HCT116 (cell line): ENCODE measurements around the gene DIP2A. TPM values are rescaled to one million over a fixed set of nuclear protein-coding genes. Genes with fewer than 3 reads are reported as not detected.

Experiments
- ATAC-seq: fragments of 200-7000 bp; cut with Tn5 transposase; 2 replicates; pipeline ENCODE4 v1.9.1; 2020; ENCODE audit warnings: mild to moderate bottlenecking, moderate library complexity
- BruUV-seq: library from RNA; stranded (reverse); fragments of 400-500 nt; replicated peaks from 2 replicates; lab custom pipeline; 2021; lab: Mats Ljungman, UMichigan
- CTCF ChIA-PET: fragments of 300-600 bp; sonication (Branson Sonifier 250); formaldehyde crosslinking; loops from one replicate; lab custom pipeline; 2021; ENCODE audit warnings: antibody characterized with exemption; lab: Charles Lee
- POLR2A ChIA-PET: fragments of 300-600, 350-600 bp; sonication (Branson Sonifier 250); formaldehyde crosslinking; loops from one replicate; lab custom pipeline; 2021; ENCODE audit warnings: antibody characterized with exemption; lab: Charles Lee
- RAD21 ChIA-PET, 2 experiments: fragments of 300-600 bp; sonication (Branson Sonifier 250); formaldehyde crosslinking; loops; one replicate each; lab custom pipeline; 2023; ENCODE audit warnings: low total read pairs in 2 of 2; ENCODE audit not compliant: uncharacterized antibody in 2 of 2, unreplicated experiment in 2 of 2, low non-redundant PET in 1 of 2; lab: Charles Lee
- DNase-seq: peaks from one replicate; pipeline ENCODE4 v3.0.0-alpha.2; 2010; ENCODE audit warnings: low read depth, low spot score
- H2AFZ ChIP-seq: fragments of 200-600 bp; shearing (Covaris generic), sonication (generic); 2 replicates; pipeline ENCODE4 v1.6.1; 2017; ENCODE audit warnings: low read depth, mixed run types, mixed read lengths, antibody characterized with exemption, low read length; ENCODE audit not compliant: poor library complexity, severe bottlenecking
- H3K27ac ChIP-seq: 2 replicates; pipeline ENCODE4 v1.5.1; 2012; ENCODE audit warnings: low read depth, low read length
- H3K27me3 ChIP-seq: fragments of 200-600 bp; sonication (generic); 2 replicates; pipeline ENCODE4 v1.6.1; 2016; ENCODE audit warnings: mixed run types, low read length, mixed read lengths; ENCODE audit not compliant: insufficient read depth
- H3K36me3 ChIP-seq, 2 experiments: fragments of 200-500 bp in 1 of 2; fragments of 200-600 bp in 1 of 2; sonication (Bioruptor generic) in 1 of 2; sonication (generic) in 1 of 2; 2 replicates each; pipeline versions ENCODE4 v1.5.1 to v1.6.1; 2014 to 2016; ENCODE audit warnings: low read length in 2 of 2, inconsistent platforms in 1 of 2, mixed read lengths in 1 of 2, mixed run types in 1 of 2; ENCODE audit not compliant: insufficient read depth in 2 of 2, control insufficient read depth in 1 of 2
- H3K4me1 ChIP-seq, 2 experiments: fragments of 200-600 bp in 1 of 2; sonication (generic) in 1 of 2; 2 replicates each; pipeline versions ENCODE4 v1.5.1 to v1.6.1; 2012 to 2017; ENCODE audit warnings: low read length in 2 of 2, inconsistent platforms in 1 of 2, mild to moderate bottlenecking in 1 of 2, mixed read lengths in 1 of 2, mixed run types in 1 of 2, moderate library complexity in 1 of 2; ENCODE audit not compliant: insufficient read depth in 2 of 2, control insufficient read depth in 1 of 2
- H3K4me2 ChIP-seq: fragments of 200-600 bp; sonication (generic); 2 replicates; pipeline ENCODE4 v1.6.1; 2017; ENCODE audit warnings: mixed run types, low read length, mixed read lengths
- H3K4me3 ChIP-seq, 2 experiments: fragments of 200-600 bp in 1 of 2; sonication (generic) in 1 of 2; replicated peaks in 1 of 2; 2 replicates each; pipeline ENCODE4 v1.5.1; 2011 to 2016; ENCODE audit warnings: low read length in 2 of 2, control low read depth in 1 of 2, low read depth in 1 of 2, mild to moderate bottlenecking in 1 of 2, mixed read lengths in 1 of 2, mixed run types in 1 of 2
- H3K79me2 ChIP-seq: fragments of 200-600 bp; sonication (generic); 2 replicates; pipeline ENCODE4 v1.6.1; 2017; ENCODE audit warnings: mild to moderate bottlenecking, mixed run types, low read length, moderate library complexity, mixed read lengths; ENCODE audit not compliant: insufficient read depth
- H3K9ac ChIP-seq: fragments of 200-600 bp; sonication (generic); 2 replicates; pipeline ENCODE4 v1.6.1; 2016; ENCODE audit warnings: low read length, mixed read lengths
- H3K9me2 ChIP-seq: fragments of 200-600 bp; sonication (generic), shearing (Covaris generic); 2 replicates; pipeline ENCODE4 v1.6.1; 2017; ENCODE audit warnings: mixed run types, mild to moderate bottlenecking, moderate library complexity; ENCODE audit not compliant: insufficient read depth
- H3K9me3 ChIP-seq, 2 experiments: fragments of 200-500 bp in 1 of 2; fragments of 200-600 bp in 1 of 2; sonication (Bioruptor generic) in 1 of 2; sonication (generic) in 1 of 2; 2 replicates each; pipeline ENCODE4 v1.6.1; 2014 to 2017; ENCODE audit warnings: low read length in 2 of 2, mixed read lengths in 2 of 2, inconsistent platforms in 1 of 2, low read depth in 1 of 2, mild to moderate bottlenecking in 1 of 2, mixed run types in 1 of 2, moderate library complexity in 1 of 2; ENCODE audit not compliant: control insufficient read depth in 1 of 2, insufficient read depth in 1 of 2
- H4K20me1 ChIP-seq: fragments of 200-600 bp; sonication (generic), shearing (Covaris generic); 2 replicates; pipeline ENCODE4 v1.6.1; 2017; ENCODE audit warnings: mixed run types, mild to moderate bottlenecking, moderate library complexity; ENCODE audit not compliant: insufficient read depth
- CBX3 ChIP-seq: IDR thresholded peaks from 2 replicates; pipeline ENCODE4 v1.6.1; 2012; ENCODE audit warnings: low read depth
- CEBPB ChIP-seq: IDR thresholded peaks from 2 replicates; pipeline ENCODE4 v1.6.1; 2012; ENCODE audit warnings: low read depth
- ELF1 ChIP-seq: IDR thresholded peaks from 2 replicates; pipeline ENCODE4 v1.6.1; 2012; ENCODE audit warnings: low read depth, borderline replicate concordance
- FOSL1 ChIP-seq: IDR thresholded peaks from 2 replicates; pipeline ENCODE4 v1.6.1; 2012; ENCODE audit warnings: low read depth
- MAX ChIP-seq: IDR thresholded peaks from 2 replicates; pipeline ENCODE4 v1.6.1; 2012
- REST ChIP-seq: IDR thresholded peaks from 2 replicates; pipeline ENCODE4 v1.6.1; 2012; ENCODE audit warnings: low read depth
- SIN3A ChIP-seq: IDR thresholded peaks from 2 replicates; pipeline ENCODE4 v1.6.1; 2012; ENCODE audit warnings: low read depth
- ZFX ChIP-seq: fragments of 450-650 bp; IDR thresholded peaks from 2 replicates; pipeline ENCODE4 v1.6.1; 2017
- intact Hi-C: fragments of 100-400 bp; cut with micrococcal nuclease; formaldehyde crosslinking; loops from 2 replicates; pipeline ENCODE4 v1.10.0; 2022
- total RNA-seq: library from RNA; stranded (reverse); gene quantifications from one replicate; pipeline ENCODE4 v1.2.1, GENCODE V29; 2021; ENCODE audit not compliant: unreplicated experiment

Gene DIP2A
- total RNA-seq, 1 experiment from 2014 or later: 39.9 TPM

GRCh38 chr21:46555225-46555617 lies 96.5 kb downstream of the DIP2A start:
- BruUV-seq: no TSS peak
- ATAC-seq: no peak

More at GRCh38 chr21:46555225-46555617, 96.5 kb downstream of the DIP2A start:
- Histone ChIP-seq H3K27me3 (no peaks in the 10 kb centered on the region), H3K4me2 (no peak overlapping the region), H3K9ac (no peak overlapping the region), H4K20me1 (no peaks in the 10 kb centered on the region), H3K79me2 (no peaks in the 10 kb centered on the region), H3K9me2 (no peaks in the 10 kb centered on the region), H2AFZ (no peak overlapping the region), H3K4me1 (no peaks in the 10 kb centered on the region), H3K36me3 (peaks cover 5 to 7% of the 10 kb centered on the region in 2 experiments; a peak in 2 of 4 replicates), H3K9me3 (no peaks in the 10 kb centered on the region), H3K27ac (no peak overlapping the region), H3K4me3 (no peak overlapping the region)
- TF ChIP-seq MAX (no peak), ELF1 (no peak), SIN3A (no peak), ZFX (no peak), CBX3 (no peak), FOSL1 (no peak), REST (no peak), CEBPB (no peak)
- intact Hi-C loops: no loop called here
- DNase-seq: no peak
- ChIA-PET CTCF (no interaction called here), RAD21 (no interaction called here), POLR2A (no interaction called here)
